GM21786 (cell line): Measurements from ENCODE around the gene BAG5.
"Not testable (repeated sequence)": the region's sequence is repeated elsewhere in the genome, so short reads cannot be mapped to it uniquely, and the experiment has no call there.

Experiments
- ATAC-seq: cut with Tn5 transposase; IDR thresholded peaks from one replicate; pipeline ENCODE4 v1.9.1; 2021; ENCODE audit not compliant: unreplicated experiment

Gene BAG5

GRCh38 chr14:103535081-103535890 is 27.2 kb downstream of the BAG5 start:
- no peak for ATAC-seq

DNA sequence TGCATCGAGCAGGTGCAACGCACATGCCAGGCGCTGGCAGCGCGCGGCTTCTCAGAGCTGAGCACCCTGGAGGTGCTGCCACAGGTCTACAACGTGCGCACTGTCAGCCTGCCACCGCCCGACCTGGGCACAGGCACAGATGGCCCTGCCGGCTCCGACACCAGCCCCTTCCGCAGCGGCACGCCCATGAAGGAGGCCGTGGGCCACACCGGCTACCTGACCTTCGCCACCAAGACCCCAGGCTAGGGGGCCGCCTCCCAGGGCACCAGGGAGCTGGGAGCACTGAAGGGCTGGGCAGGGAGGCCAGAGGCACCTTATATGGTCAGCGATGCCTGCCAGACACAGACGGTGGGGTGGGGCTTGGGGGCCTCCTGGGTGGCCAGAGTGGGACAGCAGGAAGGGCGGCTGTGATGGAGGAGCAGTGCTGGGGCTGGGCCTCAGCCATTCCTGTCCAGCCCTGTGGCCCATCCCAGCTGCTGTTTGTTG is 27.8 kb downstream of the BAG5 start:
- ATAC-seq, result no peak

- no peak for ATAC-seq
Observed at GRCh38 chr14:103533999-103534575, 28.4 kb downstream of the BAG5 start.

DNA sequence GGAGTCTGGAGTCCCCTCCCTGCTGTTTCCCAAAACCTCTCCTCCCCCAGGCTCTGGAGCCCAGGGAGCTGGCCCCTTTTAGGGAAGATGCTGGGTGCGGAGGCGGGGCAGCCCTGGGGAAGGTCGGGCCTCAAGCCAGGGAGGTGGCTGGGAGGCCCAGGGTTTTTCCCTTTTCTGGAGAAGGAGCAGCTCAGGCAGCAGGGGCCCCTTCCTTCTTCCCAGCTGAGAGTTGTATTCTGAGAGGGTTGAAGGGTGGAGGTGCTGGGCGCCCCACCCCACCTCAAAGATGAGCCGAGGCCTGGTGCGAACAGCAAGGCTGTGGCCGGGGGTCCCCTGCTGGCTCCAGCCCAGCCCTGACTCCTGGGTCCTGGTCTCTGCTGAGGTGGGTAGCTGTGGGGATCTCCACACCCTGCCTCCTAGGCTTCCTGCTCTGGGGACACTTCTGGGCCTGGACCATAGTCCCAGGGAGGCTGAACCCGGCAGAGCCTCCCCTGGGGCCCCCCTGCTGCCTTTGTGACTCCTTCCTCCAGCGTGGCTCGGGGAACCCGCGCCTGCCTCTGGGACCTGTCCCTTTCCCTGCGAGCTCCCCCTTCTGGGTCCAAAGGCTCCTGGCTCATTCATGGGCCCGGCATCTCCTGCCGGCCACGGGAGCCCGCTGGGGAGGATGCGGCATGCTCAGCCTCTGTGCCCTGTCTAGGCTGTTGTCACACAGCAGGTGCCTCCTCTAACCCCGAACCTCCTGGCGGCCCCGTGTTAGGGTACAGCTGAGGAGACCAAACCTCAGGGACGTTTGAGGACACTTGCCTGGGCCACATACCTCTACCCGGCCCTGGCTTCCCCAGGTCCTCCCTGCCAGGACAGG is 29.1 kb downstream of the BAG5 start:
- no peak for ATAC-seq

DNA sequence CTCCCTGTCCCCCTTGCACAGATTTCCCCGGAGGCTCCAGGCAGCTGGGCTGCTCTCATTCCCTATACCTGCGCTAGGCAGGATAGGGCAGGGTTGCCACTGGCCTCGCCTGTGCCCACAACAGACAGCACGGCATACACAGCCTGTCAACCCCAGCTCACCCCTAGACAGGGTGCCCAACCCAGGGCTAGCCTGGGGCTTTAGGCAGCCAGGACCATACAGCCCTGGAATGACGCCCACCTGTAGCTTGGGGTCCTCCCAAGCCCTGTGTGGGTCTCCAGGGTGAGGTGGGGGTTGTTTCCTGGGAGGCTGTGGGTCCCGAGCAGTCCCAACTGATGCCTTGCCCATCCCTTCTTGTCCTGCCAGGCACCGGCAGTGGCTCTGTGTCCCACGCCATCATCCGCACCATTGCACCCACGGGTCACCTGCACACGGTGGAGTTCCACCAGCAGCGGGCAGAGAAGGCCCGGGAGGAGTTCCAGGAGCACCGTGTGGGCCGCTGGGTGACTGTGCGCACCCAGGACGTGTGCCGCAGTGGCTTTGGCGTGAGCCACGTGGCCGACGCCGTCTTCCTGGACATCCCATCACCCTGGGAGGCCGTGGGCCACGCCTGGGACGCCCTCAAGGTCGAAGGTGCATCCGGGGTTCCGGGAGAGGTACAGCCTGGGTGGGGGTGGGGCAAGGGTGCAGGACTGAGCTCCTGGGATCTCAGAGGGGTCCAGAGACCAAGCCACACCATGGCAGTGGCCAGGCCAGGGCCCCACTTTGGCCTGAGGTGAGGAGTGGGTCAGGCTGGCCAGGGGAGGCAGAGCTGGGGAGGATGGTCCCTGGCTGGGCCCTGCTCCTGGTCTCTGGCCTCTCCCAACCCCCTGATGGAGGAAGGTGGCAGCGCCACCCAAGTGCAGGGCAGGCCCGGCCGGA is 30.0 kb downstream of the BAG5 start:
- no peak for ATAC-seq

DNA sequence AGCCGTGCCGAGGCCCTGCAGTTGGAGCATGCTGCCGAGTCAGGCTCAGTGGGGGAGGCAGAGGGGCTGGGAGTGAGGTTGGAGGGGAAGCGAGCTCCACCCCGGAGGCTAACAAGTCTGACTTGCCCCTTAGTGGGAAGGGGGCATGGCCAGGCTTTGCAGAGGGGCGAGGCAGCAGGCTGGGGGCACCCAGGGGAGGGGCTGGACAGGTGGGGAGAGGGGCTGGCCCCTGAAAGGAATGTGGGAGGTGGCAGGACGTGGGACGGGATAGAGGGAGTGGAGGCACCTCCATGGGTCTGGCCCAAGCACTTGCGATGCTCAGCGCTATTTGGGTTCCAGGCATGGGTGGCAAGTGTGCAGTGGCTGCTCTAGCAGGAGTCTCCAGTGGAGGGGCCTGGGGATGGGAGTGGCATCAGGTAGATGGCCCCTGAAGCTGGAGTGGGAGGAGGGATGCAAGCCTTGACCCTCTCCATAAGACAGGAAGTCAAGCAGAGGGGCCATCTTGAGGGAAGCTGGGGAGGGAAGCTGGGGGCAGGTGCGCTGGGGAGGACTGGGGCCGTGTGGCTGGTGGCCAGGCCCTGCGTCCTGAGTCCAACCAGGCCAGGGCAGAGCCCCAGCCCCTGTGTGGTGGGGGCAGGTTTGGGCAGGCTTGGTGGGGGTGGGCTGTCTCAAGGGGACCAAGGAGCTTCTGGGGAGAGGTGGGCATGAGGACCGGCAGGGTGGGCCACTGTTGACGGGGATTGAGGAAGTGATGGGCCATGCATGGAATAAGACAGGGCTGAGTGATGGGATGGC is 30.8 kb downstream of the BAG5 start:
- ATAC-seq, result no peak

GRCh38 chr14:103530831-103531230 is 31.6 kb downstream of the BAG5 start:
- ATAC-seq, result no peak

DNA sequence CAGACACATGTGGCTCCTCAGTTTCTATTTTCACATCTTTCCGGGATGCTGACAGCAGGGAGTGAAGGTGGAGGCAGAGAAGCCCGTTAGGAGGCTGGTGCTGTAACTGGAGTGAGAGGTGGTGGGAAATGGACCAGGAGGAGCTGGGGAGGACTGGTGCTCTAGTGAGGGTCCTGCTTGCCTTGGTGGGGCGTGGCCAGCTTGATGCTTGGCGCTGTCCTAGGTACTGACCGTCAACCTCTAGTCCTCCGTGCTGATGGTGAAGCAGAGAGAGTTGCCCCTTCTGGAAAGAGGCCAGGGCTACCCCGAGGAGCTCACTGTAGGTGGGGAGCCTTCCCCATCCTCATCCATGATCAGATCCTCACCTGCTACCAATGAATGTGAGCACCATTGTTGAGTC is 32.1 kb downstream of the BAG5 start:
- ATAC-seq, result no peak

- no peak for ATAC-seq
Observed at GRCh38 chr14:103529383-103530365, 32.8 kb downstream of the BAG5 start.

GRCh38 chr14:103528587-103529382 is 33.7 kb downstream of the BAG5 start, which contains the start of gene TRMT61A:
Gene TRMT61A, plus strand, starts transcription at chr14:103529196. Its CDS starts 783 bp downstream, at chr14:103529979.
- no peak for ATAC-seq

- ATAC-seq, result no peak
Observed at GRCh38 chr14:103528146-103528586, 34.3 kb downstream of the BAG5 start.

DNA sequence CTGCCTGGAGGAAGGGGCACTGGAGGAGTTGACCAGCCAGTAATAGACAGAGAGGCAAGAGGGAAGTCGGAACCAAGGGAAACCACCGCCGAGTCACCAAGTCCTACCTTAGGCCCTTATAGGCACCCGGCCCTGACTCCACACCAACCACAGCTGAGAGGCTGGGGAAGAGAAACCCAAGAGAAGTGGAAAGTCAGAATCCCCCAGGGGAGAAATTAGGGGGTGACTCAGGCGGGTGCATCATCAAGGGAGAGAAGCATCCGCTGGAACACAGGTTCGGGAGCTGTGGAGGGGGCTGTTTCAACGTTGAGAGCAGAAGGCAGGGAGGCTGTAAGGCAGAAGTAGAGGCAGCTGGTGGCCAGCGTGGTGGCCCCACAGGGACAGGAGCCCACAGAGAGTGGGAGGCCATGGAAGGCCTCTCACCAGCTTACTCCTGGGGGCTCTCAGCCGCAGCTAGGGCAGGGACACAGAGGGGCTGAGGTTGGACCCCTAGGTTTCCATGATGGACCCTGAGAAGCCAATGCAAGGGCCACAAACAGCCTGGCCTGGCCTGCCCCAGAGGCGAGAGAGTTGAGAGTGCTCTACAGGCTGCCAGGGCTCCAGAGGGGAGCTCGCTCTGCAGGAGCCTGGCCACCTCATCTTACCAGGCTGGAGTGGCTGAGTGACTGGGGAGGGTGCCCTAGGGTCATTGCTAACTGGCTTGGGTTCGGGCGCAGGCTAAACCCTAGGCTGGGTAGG is 34.9 kb downstream of the BAG5 start:
- peak; percentile 86 for ATAC-seq

DNA sequence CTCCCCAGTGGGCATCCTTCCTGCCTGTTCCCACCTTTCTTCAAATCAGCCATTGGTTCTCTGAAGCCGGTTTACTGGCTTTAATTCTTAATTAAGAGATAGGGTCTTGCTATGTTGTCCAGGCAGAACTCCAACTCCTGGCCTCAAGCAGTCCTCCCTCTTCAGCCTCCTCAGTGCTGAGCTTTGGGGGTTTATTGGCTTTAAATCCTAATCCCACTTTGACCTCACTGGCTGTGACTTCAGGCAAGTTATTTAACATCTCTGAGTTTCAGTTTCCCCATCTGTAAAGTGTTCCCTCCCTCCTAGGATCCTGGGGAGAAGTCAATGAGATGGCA is 35.6 kb downstream of the BAG5 start:
- no peak for ATAC-seq

DNA sequence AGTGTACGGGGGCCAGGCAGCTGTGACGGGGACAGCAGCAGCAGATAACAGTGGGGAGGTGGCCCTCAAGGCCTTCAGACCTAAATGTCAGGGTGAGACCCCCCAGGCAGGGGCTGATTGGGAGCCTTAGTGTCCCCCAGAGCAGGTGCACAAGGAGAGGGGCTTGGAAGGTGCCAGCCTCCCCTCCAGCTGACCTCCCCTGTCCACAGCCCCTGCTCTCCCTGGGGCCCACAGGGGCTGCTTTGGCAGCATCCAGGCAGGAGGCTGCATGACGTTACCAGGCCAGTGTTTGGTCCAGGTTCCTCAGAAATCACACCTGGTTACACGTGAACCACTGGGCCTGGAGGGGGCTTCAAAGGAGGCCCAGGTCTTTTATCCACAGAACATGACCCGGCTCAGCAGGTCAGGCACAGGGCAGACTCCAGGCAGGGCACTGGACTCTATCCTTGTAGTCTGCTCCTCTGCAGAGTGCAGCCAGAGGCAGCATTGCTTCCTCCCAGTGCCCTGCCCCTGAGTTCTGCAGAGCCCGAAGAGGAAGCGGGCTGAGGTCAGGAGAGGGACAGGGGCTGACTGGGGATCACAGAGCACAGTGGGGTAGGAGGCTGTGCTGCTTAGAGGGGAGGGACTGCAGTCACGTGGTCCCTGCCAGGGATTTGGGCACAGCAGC is 36.1 kb downstream of the BAG5 start:
- no peak for ATAC-seq

DNA sequence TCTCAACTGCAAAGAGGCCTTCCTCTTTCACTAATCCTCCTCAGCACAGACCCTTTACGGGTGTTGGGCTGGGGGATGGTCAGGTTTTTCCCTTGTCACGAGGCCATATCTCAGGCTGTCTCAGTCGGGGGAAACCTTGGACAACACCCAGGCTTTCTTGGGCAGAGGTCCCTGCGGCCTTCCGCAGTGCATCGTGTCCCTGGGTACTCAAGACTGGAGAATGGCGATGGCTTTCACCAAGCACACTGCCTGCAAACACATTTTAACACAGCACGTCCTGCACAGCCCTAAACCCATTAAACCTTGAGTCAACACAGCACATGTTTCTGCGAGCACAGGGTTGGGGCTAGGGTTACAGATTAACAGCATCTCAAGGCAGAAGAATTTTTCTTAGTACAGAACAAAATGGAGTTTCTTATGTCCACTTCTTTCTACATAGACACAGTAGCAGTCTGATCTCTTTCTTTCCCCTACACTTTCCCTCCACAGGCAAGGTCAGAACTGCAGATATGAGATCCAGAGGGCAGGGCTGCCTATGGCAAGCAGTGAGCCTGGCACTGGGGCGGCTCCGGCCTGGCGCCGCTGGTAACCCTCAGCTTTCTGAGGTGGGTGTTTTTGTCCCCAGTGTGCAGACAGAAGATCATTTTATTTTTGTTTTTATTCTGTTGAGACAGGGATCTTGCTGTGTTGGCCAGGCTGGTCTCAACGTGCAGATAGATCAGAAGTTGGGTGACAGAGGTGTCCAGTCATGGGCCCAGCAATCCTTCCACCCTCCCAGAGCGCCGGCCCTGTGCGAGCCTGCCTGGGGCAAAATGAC is 36.8 kb downstream of the BAG5 start:
- not testable (repeated sequence) for ATAC-seq
